22Rv1 (cell line): ENCODE data around the gene ACOT12.
"Not testable (repeated sequence)": the region's sequence is repeated elsewhere in the genome, so short reads cannot be mapped to it uniquely, and the experiment has no call there.

Source experiments
- H3K27ac ChIP-seq: fragments of 450-650 bp; 2 replicates; pipeline ENCODE4 v1.5.1; 2017
- ZFX ChIP-seq: fragments of 450-650 bp; IDR thresholded peaks from 2 replicates; pipeline ENCODE4 v1.6.1; 2017; ENCODE audit warnings: antibody characterized with exemption, borderline replicate concordance
- TF ChIP-seq, protein P1 (sequence below): fragments of 450-650 bp; IDR thresholded peaks from 2 replicates; pipeline ENCODE4 v1.5.1; 2017; ENCODE audit warnings: mild to moderate bottlenecking

The ACOT12 gene

DNA sequence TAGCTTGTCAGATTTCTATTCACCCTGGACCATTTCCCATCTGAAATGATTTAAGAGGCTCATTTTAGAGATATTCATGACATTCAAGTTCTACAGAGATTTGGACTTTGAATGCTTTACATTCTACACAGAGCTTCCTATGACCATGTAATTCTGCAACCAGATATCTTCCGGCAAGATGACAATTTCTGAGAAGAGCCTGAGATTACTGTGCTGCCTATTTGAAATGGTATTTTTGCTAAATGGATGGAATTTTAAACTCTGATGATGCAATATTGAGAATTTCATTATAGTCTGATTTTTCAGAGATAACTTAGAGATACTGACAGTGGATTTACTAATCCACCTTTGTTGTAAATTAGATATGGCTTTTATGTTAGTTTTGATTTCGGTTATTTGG lies 16.0 kb upstream of the ACOT12 start:
- no peak overlapping the region for H3K27ac ChIP-seq

DNA sequence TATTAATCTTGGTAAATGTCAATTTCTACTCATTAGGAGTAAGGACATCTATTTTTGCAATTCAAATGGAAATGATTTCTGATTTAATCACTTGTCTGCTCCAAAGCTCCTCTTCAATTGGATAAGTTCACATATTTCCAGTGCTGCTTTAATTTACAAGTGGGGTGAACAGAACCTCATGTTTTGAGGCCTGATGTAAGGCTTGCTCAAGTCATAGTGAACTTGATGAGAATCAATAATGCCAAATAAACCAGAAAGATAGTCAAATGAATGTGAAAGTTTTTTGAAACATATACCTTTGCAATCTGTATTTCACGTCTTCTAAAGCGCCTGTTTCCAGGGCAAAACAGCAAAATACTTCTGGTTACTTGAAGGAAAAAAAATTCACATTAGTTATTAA lies 15.4 kb upstream of the ACOT12 start:
- no peak for TF ChIP-seq ZFX
- TF ChIP-seq, protein P1, sequence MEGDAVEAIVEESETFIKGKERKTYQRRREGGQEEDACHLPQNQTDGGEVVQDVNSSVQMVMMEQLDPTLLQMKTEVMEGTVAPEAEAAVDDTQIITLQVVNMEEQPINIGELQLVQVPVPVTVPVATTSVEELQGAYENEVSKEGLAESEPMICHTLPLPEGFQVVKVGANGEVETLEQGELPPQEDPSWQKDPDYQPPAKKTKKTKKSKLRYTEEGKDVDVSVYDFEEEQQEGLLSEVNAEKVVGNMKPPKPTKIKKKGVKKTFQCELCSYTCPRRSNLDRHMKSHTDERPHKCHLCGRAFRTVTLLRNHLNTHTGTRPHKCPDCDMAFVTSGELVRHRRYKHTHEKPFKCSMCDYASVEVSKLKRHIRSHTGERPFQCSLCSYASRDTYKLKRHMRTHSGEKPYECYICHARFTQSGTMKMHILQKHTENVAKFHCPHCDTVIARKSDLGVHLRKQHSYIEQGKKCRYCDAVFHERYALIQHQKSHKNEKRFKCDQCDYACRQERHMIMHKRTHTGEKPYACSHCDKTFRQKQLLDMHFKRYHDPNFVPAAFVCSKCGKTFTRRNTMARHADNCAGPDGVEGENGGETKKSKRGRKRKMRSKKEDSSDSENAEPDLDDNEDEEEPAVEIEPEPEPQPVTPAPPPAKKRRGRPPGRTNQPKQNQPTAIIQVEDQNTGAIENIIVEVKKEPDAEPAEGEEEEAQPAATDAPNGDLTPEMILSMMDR, result no peak
- no peak overlapping the region for H3K27ac ChIP-seq

More for the DNA sequence above, 16.0 kb upstream of the ACOT12 start:
- TF ChIP-seq, protein P1, result no peak
- no peak for TF ChIP-seq ZFX

- TF ChIP-seq, protein P1, result no peak
- no peak for TF ChIP-seq ZFX
- H3K27ac ChIP-seq, result no peak overlapping the region
These were observed 14.6 kb upstream of the ACOT12 start for GRCh38 chr5:81408496-81408895.

GRCh38 chr5:81407811-81408210 lies 13.9 kb upstream of the ACOT12 start:
- not testable (repeated sequence) for H3K27ac ChIP-seq

DNA sequence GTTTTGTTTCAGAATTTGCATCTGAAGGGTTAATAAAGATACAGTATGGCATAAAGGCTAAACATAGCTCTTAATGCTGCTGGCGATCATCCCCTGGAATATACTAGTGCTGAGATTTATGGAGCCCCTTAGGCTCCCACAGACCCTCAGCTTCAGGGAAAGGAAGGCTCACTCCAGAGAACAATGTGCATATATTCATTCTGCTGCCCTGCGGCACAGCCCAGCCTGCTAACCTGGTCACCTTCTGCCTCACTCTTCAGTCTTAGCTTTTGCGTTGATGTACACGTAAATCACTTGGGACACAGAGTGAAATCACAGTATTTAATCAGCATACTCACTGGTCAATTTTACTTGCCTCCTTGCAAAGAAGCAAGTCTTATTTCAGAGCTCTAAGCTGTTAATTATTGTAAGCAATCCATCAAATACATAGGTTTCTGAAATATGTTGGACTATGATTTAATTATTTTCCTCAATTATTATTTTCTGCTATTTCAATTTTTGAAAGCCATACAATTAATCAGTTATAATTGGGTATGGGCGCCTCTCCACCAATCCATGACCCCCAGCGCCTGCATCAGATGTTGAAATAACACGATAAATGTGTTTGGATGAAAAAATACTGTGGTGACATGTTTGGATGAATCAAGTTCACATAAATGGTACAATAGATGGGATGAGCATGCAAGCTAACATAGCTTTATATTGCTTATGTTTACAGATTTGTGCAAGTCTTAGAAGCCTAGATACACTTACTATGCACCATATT lies 11.4 kb upstream of the ACOT12 start:
- TF ChIP-seq, protein P1, result no peak
- no peak for TF ChIP-seq ZFX
- no peak overlapping the region for H3K27ac ChIP-seq

DNA sequence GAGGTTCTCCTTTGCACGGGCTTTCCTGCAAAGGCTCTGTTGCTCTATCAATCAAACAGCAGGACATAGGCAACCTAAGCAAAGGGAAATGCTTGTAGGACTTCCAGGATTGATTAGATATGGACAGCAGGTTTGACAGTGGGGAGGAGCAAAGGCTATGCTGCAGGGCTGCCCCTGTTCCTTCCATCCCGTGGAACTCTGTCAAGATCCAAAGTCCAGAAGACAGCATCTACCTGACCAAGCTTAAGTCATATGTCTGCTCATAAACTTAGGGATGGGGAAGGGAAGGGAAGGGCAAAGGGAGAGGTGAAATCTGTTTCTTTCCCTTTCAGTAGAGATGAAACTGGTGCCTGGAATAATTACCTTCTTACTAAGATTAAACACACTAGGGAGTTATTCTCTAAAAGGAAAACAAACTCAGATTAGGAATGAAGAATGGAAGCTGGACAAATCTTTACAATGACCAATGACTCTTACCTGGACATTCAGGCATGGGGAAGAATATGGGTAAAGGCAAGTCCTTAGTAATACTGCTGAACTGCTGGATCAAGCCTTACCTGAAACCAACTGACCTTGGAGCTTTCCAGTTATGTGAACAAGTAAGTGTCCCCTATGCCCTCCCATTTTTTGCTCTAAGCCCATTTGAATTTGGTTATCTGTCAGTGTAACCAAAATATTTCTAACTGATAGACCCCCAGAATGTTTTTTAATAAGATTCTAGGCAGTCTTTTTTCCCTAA lies 8.4 kb upstream of the ACOT12 start:
- H3K27ac ChIP-seq, result no peak overlapping the region
- TF ChIP-seq, protein P1, result no peak
- no peak for TF ChIP-seq ZFX

DNA sequence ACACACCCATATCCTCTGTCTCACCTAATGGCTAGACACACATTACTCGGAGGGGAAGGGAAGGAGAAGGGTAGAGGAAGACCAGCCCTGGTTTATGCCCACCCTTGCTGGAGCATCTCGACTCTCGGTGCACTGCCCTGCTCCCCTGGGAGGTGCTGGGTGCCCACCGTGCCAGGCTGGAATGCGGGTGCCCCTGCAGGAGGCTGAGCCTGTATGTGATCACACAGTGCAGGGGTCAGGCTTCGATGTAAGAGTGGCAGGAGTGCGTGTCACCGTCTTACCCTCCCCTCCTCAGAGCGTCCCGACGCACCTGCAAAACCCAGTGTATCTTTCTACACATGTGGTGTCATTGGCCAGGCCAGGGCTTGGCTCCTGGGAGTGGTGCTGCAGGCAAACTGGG lies 7.3 kb upstream of the ACOT12 start:
- TF ChIP-seq, protein P1, result no peak
- no peak for TF ChIP-seq ZFX
- no peak overlapping the region for H3K27ac ChIP-seq
